CD4-positive, alpha-beta T cell treated with Interleukin-21 for 1 hour (primary cell): Measurements from ENCODE around the gene SAMD4A.

Experiments
- DNase-seq: peaks from one replicate; pipeline ENCODE4 v3.0.0-alpha.2; 2020

SAMD4A gene

DNA sequence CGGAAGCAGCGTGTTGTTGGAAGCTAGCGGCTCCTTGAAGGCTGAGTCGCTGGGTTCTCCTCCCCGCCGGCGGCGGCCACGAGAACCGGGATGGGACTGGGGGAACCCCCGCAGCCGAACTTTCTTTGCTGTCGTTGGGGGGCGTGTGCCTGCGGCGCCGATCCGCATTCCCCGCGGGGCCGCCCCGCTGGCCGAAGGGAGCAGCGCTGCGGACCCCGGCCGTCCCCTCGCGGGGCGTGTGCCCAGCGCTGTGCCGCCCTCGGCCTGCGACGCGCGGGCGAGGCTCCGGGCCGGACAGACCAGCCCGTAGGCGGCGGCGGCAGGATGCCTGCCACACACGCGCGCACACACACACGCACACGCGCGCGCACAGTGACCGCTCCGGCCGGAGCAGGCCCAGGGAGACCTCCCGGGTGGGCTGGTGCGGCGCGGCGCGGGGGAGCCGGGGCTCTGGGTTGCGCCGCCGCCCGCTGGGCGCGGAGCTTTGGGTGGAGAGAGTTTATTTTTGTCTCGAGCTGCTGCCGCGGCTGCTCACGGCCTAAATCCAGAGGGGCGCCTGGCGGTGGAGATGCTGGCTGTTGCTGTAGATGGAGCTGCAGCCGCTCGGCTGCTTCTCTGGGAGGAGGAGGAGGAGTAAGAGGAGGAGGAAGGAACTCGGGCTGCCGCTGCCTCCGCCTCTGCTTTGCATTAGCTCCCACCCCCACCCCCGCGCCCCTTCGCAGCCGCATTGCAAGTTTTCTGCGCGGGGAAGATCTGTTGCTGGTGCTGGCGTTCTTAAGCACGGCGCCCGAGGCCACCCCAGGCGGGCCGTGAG is at the start of gene SAMD4A:
SAMD4A (plus strand) TSS at position 719 of the 814 bp plus-strand sequence. CDS start 789 bp downstream, outside the sequence.
- peak; percentile 61 for DNase-seq

GRCh38 chr14:54524410-54524809 is 42.5 kb upstream of the SAMD4A start:
- DNase-seq, result no peak

DNA sequence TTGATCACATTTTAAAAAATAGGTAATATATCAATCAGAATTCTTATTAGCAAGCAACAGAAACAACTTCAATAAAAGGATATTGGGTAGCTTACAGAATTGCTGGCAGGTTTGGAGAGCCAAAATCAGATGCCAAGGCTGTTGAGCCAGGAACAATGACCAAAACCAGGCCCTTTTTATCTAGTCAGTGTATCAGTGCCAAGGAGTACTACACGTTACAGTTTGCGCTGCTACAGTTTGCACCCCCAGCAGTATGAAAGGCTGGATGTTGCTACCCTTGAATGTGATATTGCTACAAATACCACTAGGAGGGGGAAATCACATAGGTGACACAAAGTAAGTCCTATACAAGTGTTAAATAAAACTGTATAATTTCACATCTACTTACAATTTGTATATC is 38.0 kb upstream of the SAMD4A start:
- DNase-seq, result no peak

DNA sequence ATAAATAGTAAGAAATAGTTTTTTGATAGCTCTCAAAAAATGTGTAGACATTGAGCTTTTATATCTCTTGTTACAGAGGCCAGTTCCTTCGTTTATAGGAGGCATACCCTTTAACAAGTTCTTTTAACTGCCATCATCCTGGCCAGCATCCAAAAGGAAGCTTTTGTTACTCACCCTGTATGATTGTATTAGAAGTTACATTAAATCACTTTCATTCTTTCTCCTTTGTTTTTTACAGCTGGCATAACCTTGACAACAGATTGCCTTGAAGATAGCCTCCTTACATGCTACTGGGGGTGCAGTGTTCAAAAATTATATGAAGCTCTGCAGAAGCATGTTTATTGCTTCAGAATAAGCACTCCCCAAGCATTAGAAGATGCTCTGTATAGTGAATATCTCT is 37.1 kb upstream of the SAMD4A start:
- DNase-seq, result no peak

- no peak for DNase-seq
Measured at GRCh38 chr14:54532111-54533012, 34.6 kb upstream of the SAMD4A start.

DNA sequence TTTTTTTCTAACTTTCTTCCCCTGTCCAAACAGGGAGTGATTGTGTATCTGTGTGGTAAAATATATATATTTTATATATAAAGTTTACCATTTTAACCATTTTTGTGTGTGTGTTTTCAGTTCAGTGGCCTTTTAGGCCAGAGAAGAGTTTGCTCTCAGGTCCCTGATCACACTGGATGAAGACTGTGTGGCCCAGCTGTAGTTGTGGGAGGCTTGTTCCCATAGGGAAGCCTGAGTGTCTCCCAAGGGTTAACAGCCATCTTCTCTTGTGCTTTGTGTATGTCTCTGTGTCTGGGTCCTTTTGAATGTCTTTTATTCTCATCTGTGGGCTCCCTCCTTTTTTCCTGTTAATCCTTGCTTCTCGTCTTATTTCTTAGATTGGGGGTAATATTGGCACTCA is 33.8 kb upstream of the SAMD4A start:
- no peak for DNase-seq

DNA sequence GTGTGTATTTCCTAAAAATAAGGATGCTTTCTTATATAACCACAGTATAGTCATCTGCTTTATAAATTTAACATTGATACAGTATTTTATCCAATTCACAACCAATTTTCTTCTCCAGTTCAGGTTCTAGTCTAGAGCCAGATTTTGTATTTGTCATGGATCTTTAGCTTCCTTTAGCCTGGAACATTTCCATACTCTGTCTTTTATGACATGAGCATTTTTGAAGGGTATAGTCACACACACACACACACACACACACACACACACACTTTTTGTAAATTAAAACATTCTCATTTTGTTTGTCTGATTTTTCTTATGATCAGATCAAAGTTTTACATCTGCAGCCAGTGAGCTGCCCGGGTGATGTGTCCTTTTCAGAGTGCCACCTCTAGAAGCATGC is 31.8 kb upstream of the SAMD4A start:
- DNase-seq, result no peak

DNA sequence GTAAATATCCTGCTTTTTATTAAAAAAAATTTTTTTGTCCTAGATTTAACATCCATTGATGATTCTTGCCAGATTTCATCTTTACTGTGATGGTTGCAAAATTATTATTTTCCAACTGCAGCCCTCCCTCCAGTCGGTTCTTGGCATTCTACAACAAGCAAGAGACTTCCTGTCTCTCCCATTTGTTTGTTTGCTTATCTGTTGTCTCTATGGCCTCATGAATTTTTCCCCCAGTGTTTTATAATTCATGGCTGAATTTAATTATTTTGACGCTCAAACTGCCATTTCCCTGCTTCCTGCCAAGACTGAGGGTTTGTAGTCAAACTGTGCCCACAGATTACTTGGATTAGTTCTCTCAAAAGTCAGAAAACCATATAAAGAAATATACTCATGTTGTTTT is 31.3 kb upstream of the SAMD4A start:
- DNase-seq, result no peak

DNA sequence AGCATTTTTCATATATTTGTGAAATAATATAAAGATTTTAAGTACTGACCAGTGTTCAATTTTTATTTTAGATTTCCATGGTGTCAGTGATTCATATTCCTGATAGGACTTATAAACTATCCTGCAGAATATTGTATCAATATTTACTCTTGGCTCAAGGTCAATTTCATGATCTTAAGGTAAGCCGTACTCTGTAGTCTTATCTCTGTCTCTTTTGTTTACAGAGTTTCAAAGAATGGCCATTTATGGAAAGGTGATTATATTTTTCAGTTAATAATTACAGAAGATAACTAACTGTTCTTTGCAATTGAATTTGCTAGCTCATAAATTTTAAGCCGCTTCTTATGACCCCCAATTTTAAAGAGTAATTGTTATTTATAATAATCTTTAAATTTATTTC is 29.3 kb upstream of the SAMD4A start:
- DNase-seq, result no peak

DNA sequence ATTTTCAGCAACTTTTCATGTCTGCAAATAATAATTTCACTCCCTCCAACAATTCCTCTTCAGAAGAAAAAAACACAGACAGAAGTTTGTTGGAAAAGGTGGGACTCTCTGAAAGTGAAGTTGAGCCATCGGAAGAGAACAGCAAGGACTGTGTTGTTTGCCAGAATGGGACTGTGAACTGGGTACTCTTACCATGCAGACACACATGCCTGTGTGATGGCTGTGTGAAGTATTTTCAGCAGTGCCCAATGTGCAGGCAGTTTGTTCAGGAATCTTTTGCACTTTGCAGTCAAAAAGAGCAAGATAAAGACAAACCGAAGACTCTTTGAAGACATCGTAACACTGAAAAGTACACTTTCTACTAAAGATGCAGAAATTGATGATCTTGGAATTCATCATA is 28.9 kb upstream of the SAMD4A start:
- DNase-seq, result no peak

GRCh38 chr14:54547583-54547982 is 19.3 kb upstream of the SAMD4A start:
- no peak for DNase-seq

DNA sequence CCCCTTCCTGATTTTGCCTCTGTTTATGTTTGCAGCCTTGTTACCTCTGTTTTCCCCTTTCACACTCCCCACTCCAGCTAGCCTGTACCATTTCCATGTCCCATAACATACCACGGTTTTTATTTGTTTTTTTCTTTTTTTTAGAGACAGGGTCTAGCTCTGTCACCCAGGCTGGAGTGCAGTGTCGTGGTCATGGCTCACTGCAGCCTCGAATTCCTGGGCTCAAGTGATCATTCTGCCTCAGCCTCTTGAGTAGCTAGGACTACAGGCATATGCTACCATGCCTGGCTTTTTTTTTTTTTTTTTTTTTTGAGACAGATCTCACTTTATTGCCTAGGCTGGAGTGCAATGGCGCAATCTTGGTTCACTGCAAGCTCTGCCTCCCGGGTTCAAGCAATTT is 18.4 kb upstream of the SAMD4A start:
- DNase-seq, result no peak

- DNase-seq, result no peak
Measured at GRCh38 chr14:54549862-54550261, 17.1 kb upstream of the SAMD4A start.

GRCh38 chr14:54550514-54550913 is 16.4 kb upstream of the SAMD4A start:
- no peak for DNase-seq

- DNase-seq, result no peak
Measured at GRCh38 chr14:54554401-54554800, 12.5 kb upstream of the SAMD4A start.

DNA sequence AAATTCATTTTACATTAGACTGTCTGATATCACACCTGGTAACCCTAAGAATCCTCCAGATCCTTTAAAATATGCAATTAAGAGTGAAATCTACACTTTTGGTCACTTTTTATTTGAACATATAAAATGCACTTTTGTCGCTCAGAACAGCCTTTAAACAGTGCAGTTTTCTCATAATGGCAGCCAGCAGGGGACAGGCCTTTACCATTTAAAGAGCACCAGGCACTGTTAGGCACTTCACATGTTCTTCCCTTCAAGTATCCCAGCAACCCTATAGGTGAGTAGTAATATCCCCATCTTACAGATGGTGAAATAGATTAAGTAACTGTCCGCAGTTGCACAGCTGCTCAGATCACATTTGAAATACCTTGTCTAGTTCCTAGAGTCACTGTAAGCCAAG is 11.3 kb upstream of the SAMD4A start:
- no peak for DNase-seq

GRCh38 chr14:54556535-54556934 is 10.4 kb upstream of the SAMD4A start:
- DNase-seq, result no peak

GRCh38 chr14:54562334-54562733 is 4.6 kb upstream of the SAMD4A start:
- no peak for DNase-seq

- DNase-seq, result peak; percentile 67
Measured at GRCh38 chr14:54564071-54564867, 2.7 kb upstream of the SAMD4A start.

DNA sequence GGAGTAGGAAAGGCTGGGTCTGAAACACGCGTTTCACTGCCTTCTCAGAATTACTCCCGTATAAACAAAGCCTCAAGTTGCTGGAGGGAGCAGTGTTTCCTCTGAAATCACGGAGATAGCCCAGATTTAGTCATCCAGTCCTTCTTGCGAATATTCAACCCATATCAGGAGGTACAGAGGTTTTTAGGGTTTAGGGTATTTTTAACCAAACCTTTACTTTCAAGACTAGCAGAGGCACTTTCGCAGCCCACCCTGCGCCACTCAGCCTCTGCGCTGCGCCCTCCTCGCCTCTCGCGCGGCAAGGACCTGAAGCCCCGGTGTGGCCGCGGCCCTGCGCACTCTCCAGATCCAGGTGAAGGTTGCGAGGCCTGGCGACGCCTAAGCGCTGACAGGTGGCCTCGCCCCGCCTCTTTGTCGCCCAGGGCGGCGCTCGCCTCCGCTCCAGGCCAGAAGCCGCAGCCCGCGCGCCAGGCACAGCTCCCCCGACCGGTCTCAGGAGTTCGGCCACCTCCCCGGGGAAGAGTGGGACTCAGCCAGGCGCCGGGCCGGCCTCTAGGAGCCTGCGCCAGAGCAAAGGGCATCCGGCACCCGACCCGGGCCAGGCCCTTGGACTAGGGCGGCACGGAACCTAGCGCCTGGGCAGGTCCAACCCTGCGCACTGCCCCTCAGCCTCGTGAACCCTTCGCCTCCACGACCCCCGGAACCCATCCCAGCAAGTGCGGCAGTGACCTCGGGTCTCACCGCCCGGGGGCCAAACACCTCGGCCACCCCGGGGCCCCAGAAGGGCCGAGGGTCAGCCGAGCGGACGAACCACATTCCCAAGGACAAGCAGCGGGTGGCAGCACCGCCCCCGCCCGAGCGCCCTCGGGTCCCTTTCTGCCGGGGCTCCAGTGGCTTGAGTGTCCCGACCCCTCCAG is 1.8 kb upstream of the SAMD4A start:
- DNase-seq, result peak; percentile 67

- DNase-seq, result peak; percentile 88
Measured at GRCh38 chr14:54565785-54566409, 1.0 kb upstream of the SAMD4A start.

DNA sequence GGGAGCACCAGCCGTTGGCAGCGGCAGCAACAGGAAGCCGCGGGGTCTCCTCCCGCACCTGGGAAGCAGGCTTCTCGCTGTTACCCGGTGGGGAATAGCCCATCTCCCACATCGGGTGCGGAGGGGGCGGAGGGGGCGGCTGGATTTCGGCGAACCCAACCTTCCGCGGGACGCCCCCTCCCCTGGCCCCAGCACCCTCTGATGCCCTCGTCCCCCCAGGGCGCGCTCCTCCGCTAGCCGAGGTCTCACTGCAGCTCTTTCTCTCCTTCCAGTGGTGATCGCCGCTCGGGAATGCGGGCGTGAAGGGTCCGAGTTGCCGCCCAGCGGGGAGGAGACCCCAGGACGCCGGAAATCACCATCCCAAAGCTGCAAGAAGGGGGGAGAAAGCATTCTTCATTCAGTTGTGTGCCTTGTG is 303 bp downstream of the SAMD4A start:
- DNase-seq, result no peak
